CD14-positive monocyte (primary cell): ENCODE results near the gene FSTL1. TPM values are rescaled to one million over a fixed set of nuclear protein-coding genes. Genes with fewer than 3 reads are reported as not detected.

Experiments used
- DNase-seq, 3 donors: peaks; one replicate each; pipeline ENCODE4 v3.0.0-alpha.2; 2011 to 2022
- H2AFZ ChIP-seq: 2 replicates; pipeline ENCODE4 v1.6.0; 2012; ENCODE audit warnings: mild to moderate bottlenecking, low read depth, low read length, inconsistent platforms; ENCODE audit not compliant: insufficient read depth, poor library complexity, severe bottlenecking
- H3K27ac ChIP-seq, 2 donors: 1 replicate in 1 of 2; 2 replicates in 1 of 2; pipeline ENCODE4 v1.5.1; 2012 to 2013; ENCODE audit warnings: low read length in 2 of 2, control low read depth in 1 of 2, inconsistent platforms in 1 of 2, low read depth in 1 of 2, mild to moderate bottlenecking in 1 of 2
- H3K27me3 ChIP-seq, 2 donors: one replicate each; pipeline versions ENCODE4 v1.6.0 to v1.6.1; 2011 to 2013; ENCODE audit warnings: low read length in 2 of 2; ENCODE audit not compliant: control insufficient read depth in 2 of 2, insufficient read depth in 2 of 2
- H3K36me3 ChIP-seq, 2 donors: replicated peaks in 1 of 2; 1 replicate in 1 of 2; 2 replicates in 1 of 2; pipeline versions ENCODE4 v1.5.1 to v1.6.1; 2012 to 2013; ENCODE audit warnings: low read length in 2 of 2, control low read depth in 1 of 2, inconsistent platforms in 1 of 2, mild to moderate bottlenecking in 1 of 2; ENCODE audit not compliant: insufficient read depth in 2 of 2, control insufficient read depth in 1 of 2
- H3K4me1 ChIP-seq, 2 donors: 1 replicate in 1 of 2; 2 replicates in 1 of 2; pipeline versions ENCODE4 v1.5.1 to v1.6.1; 2012 to 2013; ENCODE audit warnings: low read length in 2 of 2, control low read depth in 1 of 2, inconsistent platforms in 1 of 2, mild to moderate bottlenecking in 1 of 2, moderate library complexity in 1 of 2; ENCODE audit not compliant: insufficient read depth in 2 of 2, control insufficient read depth in 1 of 2
- H3K4me2 ChIP-seq: replicated peaks from 2 replicates; pipeline ENCODE3; 2012; ENCODE audit warnings: low read length, moderate library complexity, mild to moderate bottlenecking; ENCODE audit not compliant: poor library complexity, severe bottlenecking; ENCODE audit errors: extremely low read depth
- H3K4me3 ChIP-seq, 3 experiments: fragments of 200-600 bp in 1 of 3; sonication (generic) in 1 of 3; replicated peaks in 1 of 3; 1 replicate in 2 of 3; 2 replicates in 1 of 3; pipeline ENCODE4 v1.5.1; 2011 to 2013; ENCODE audit warnings: low read length in 3 of 3, mild to moderate bottlenecking in 3 of 3, control low read depth in 2 of 3, low read depth in 2 of 3, inconsistent platforms in 1 of 3, moderate library complexity in 1 of 3
- H3K79me2 ChIP-seq: 2 replicates; pipeline ENCODE4 v1.6.0; 2012; ENCODE audit warnings: mild to moderate bottlenecking, control low read depth, inconsistent platforms, low read length, moderate library complexity; ENCODE audit not compliant: insufficient read depth
- H3K9ac ChIP-seq: 2 replicates; pipeline ENCODE4 v1.6.0; 2017; ENCODE audit warnings: low read length, mild to moderate bottlenecking; ENCODE audit not compliant: insufficient read depth, poor library complexity, severe bottlenecking
- H3K9me3 ChIP-seq, 2 donors: replicated peaks in 1 of 2; 1 replicate in 1 of 2; 2 replicates in 1 of 2; pipeline versions ENCODE4 v1.5.1 to v1.6.1; 2012 to 2013; ENCODE audit warnings: low read length in 2 of 2, control low read depth in 1 of 2; ENCODE audit not compliant: control insufficient read depth in 1 of 2, insufficient read depth in 1 of 2
- H4K20me1 ChIP-seq: 2 replicates; pipeline ENCODE4 v1.6.0; 2012; ENCODE audit warnings: mild to moderate bottlenecking, low read length, control low read depth, moderate library complexity; ENCODE audit not compliant: insufficient read depth
- H3K27ac Mint-ChIP-seq, 7 donors: one replicate each; pipeline ENCODE4 v1.8.0; 2020; ENCODE audit warnings: mild to moderate bottlenecking in 7 of 7, mixed read lengths in 7 of 7, moderate library complexity in 6 of 7, inconsistent platforms in 2 of 7
- H3K27me3 Mint-ChIP-seq, 3 donors: one replicate each; pipeline ENCODE4 v1.8.0; 2021 to 2022; ENCODE audit warnings: low read depth in 3 of 3, mild to moderate bottlenecking in 3 of 3, mixed read lengths in 3 of 3, moderate library complexity in 3 of 3, inconsistent platforms in 1 of 3
- H3K36me3 Mint-ChIP-seq, 2 donors: one replicate each; pipeline ENCODE4 v1.8.0; 2020; ENCODE audit warnings: mixed read lengths in 2 of 2, inconsistent platforms in 1 of 2, mild to moderate bottlenecking in 1 of 2
- H3K4me1 Mint-ChIP-seq: one replicate; pipeline ENCODE4 v1.8.0; 2020; ENCODE audit warnings: mild to moderate bottlenecking, mixed read lengths
- H3K4me3 Mint-ChIP-seq, 2 donors: one replicate each; pipeline ENCODE4 v1.8.0; 2020; ENCODE audit warnings: mild to moderate bottlenecking in 2 of 2, mixed read lengths in 2 of 2, moderate library complexity in 1 of 2
- H3K9me3 Mint-ChIP-seq, 7 donors: one replicate each; pipeline ENCODE4 v1.8.0; 2020 to 2022; ENCODE audit warnings: mixed read lengths in 7 of 7, mild to moderate bottlenecking in 6 of 7, moderate library complexity in 6 of 7, inconsistent platforms in 2 of 7
- WGBS: methylation state at CpG from one replicate; pipeline ENCODE4 v1.1.5; 2013; ENCODE audit warnings: missing lambda C conversion rate; ENCODE audit not compliant: insufficient coverage; 5-methylcytosine and 5-hydroxymethylcytosine counted together
- intact Hi-C, 2 donors: fragments of 100-400 bp; cut with micrococcal nuclease; formaldehyde crosslinking; loops; one replicate each; pipeline versions ENCODE4 v1.15.0 to v1.15.1; 2023
- polyA plus RNA-seq, 3 donors: library from polyadenylated mRNA; depleted of rRNA in 1 of 3; unstranded in 2 of 3; stranded (reverse) in 1 of 3; fragments of 300-500 nt in 2 of 3; fragments of >200 nt in 1 of 3; fragmentation: Illumina TruSeq in 2 of 3; gene quantifications; 1 replicate in 2 of 3; 2 replicates in 1 of 3; pipeline ENCODE4 v1.2.3, GENCODE V29; 2012 to 2021
- TF ChIP-seq, protein P1 (sequence below): fragments of 200-600 bp; IDR thresholded peaks from one replicate; pipeline ENCODE4 v1.8.0; 2022; ENCODE audit warnings: antibody characterized with exemption, mild to moderate bottlenecking

FSTL1 gene
- polyA plus RNA-seq, 3 donors, result 0.13 to 0.44 (median 0.29) TPM

DNA sequence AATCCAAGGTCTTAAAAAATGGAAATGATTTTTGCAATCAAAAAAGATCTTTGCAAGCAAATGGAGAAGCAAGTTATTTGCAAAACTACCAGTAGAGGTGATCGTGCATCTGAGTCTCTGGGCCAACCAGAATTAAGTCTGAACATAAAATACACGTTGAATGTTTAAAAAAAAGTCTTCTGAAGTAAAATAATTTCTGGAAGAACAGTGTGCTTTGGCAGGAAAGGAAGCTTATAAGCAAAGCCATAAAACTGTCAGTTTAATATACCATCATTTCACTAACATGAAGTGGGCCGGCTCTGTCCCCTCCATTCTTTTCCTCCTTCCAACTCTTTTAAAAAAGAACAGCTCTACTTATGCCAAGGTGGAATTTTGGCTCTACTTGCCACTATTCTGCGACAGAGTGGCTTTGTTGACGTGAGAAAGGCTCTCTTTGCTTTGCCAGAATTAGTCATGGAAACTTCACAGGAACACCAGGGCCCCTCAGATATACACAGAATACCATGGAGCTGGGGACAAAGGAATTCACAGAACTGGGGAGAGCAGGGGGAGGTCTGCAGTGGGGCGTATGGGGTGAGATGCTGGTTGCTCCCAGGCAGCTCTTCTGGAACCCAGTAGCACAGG, 29.8 kb downstream of the FSTL1 start:
- Mint-ChIP-seq H3K36me3 (no peaks in the 10 kb centered on the region), H3K4me1 (peaks cover 20% of the 10 kb centered on the region), H3K4me3 (no peak overlapping the region), H3K27me3 (peaks cover 0 to 4% (median 2%) of the 10 kb centered on the region in 3 donors), H3K27ac (no peak overlapping the region), H3K9me3 (no peaks in the 10 kb centered on the region)
- Histone ChIP-seq H4K20me1 (no peaks in the 10 kb centered on the region), H3K27ac (no peak overlapping the region), H3K27me3 (no peaks in the 10 kb centered on the region), H3K36me3 (no peaks in the 10 kb centered on the region), H3K4me1 (peaks cover 16 to 23% of the 10 kb centered on the region in 2 donors), H3K79me2 (no peaks in the 10 kb centered on the region), H3K4me2 (no peak overlapping the region), H3K9me3 (no peaks in the 10 kb centered on the region), H3K4me3 (no peak overlapping the region), H3K9ac (no peak overlapping the region), H2AFZ (peak overlapping the region; percentile 36)
- WGBS, result 73% methylated on average over 4 of the region's 6 CpGs
- no peak for DNase-seq
- TF ChIP-seq, protein P1, sequence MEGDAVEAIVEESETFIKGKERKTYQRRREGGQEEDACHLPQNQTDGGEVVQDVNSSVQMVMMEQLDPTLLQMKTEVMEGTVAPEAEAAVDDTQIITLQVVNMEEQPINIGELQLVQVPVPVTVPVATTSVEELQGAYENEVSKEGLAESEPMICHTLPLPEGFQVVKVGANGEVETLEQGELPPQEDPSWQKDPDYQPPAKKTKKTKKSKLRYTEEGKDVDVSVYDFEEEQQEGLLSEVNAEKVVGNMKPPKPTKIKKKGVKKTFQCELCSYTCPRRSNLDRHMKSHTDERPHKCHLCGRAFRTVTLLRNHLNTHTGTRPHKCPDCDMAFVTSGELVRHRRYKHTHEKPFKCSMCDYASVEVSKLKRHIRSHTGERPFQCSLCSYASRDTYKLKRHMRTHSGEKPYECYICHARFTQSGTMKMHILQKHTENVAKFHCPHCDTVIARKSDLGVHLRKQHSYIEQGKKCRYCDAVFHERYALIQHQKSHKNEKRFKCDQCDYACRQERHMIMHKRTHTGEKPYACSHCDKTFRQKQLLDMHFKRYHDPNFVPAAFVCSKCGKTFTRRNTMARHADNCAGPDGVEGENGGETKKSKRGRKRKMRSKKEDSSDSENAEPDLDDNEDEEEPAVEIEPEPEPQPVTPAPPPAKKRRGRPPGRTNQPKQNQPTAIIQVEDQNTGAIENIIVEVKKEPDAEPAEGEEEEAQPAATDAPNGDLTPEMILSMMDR, result no peak
- intact Hi-C loops, result loop anchor here in 1 of 2 donors (10.0 kb wide), 1 partner anchor 134 kb away; no protein-coding TSS in a partner anchor

DNA sequence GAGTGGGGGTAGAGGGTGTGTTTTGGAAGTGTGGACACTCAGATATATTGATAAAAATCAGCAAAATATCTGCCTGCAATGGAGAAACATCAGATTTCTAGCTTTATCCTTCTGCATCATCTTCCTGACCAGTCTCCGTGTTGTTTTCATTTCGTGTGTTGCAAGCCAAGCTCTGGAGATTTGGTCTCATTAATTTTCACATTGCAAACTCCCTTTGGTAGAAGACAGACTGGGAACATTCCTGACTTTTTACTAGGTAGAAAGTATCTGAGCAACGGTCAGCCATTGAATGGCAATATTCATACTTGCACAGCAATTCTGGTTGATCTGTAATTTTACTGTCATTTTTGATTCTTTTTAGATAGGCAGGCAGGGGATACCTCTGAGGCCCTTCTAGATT, 30.4 kb downstream of the FSTL1 start:
- Mint-ChIP-seq H3K4me3 (no peak overlapping the region), H3K9me3 (no peaks in the 10 kb centered on the region), H3K27ac (no peak overlapping the region), H3K36me3 (no peaks in the 10 kb centered on the region), H3K4me1 (peaks cover 20% of the 10 kb centered on the region), H3K27me3 (peaks cover 0 to 4% (median 2%) of the 10 kb centered on the region in 3 donors)
- intact Hi-C loops, result loop anchor here in 1 of 2 donors (10.0 kb wide), 1 partner anchor 134 kb away; no protein-coding TSS in a partner anchor
- Histone ChIP-seq H3K4me1 (peaks cover 16 to 23% of the 10 kb centered on the region in 2 donors), H3K4me2 (no peak overlapping the region), H3K27ac (no peak overlapping the region), H4K20me1 (no peaks in the 10 kb centered on the region), H3K79me2 (no peaks in the 10 kb centered on the region), H2AFZ (no peak overlapping the region), H3K4me3 (no peak overlapping the region), H3K9me3 (no peaks in the 10 kb centered on the region), H3K27me3 (no peaks in the 10 kb centered on the region), H3K36me3 (no peaks in the 10 kb centered on the region), H3K9ac (no peak overlapping the region)
- no peak for DNase-seq
- no CpG with 5 or more reads among the region's 3 CpGs for WGBS
- TF ChIP-seq, protein P1, result no peak
